Thyroid gland (tissue), 4 donors: ENCODE data around the gene CRTAP. TPM values are rescaled to one million over a fixed set of nuclear protein-coding genes. Genes with fewer than 3 reads are reported as not detected.

ENCODE experiments used
- DNase-seq, 2 donors: peaks; one replicate each; pipeline ENCODE4 v3.0.0-alpha.2; 2019
- H3K27ac ChIP-seq, 3 donors: fragments of 200-600 bp; sonication (generic); 1 replicate in 2 of 3; 2 replicates in 1 of 3; pipeline ENCODE4 v1.5.1; 2016 to 2019; ENCODE audit warnings: mild to moderate bottlenecking in 1 of 3, moderate library complexity in 1 of 3
- H3K27me3 ChIP-seq: fragments of 200-600 bp; sonication (generic); one replicate; pipeline ENCODE4 v1.5.1; 2019
- H3K36me3 ChIP-seq, 2 donors: fragments of 200-600 bp; sonication (generic); one replicate each; pipeline ENCODE4 v1.5.1; 2016 to 2019
- H3K4me1 ChIP-seq, 2 donors: fragments of 200-600 bp; sonication (generic); one replicate each; pipeline ENCODE4 v1.5.1; 2017 to 2019
- H3K4me3 ChIP-seq, 3 donors: fragments of 200-600 bp; sonication (generic); replicated peaks in 1 of 3; 1 replicate in 2 of 3; 2 replicates in 1 of 3; pipeline ENCODE4 v1.5.1; 2016; ENCODE audit warnings: mild to moderate bottlenecking in 1 of 3
- H3K9me3 ChIP-seq: fragments of 200-600 bp; sonication (generic); one replicate; pipeline ENCODE4 v1.5.1; 2017
- CTCF ChIP-seq, 6 experiments: fragments of 200-600 bp in 3 of 6; fragments of 450-650 bp in 3 of 6; sonication (generic) in 3 of 6; IDR thresholded peaks; one replicate each; pipeline ENCODE4 v1.5.1; 2016 to 2019; ENCODE audit warnings: antibody characterized with exemption in 6 of 6, mild to moderate bottlenecking in 2 of 6, inconsistent platforms in 1 of 6, moderate library complexity in 1 of 6
- POLR2A ChIP-seq, 2 donors: fragments of 450-650 bp; IDR thresholded peaks; one replicate each; pipeline ENCODE4 v1.6.1; 2017; ENCODE audit warnings: antibody characterized with exemption in 2 of 2, mild to moderate bottlenecking in 2 of 2, moderate library complexity in 1 of 2
- WGBS, 2 donors: methylation state at CpG; one replicate each; pipeline ENCODE4 v1.1.5; 2017; 5-methylcytosine and 5-hydroxymethylcytosine counted together
- intact Hi-C: fragments of 100-400 bp; cut with DNase I; formaldehyde crosslinking; loops from one replicate; pipeline ENCODE4 v1.15.1; 2023
- total RNA-seq, 4 donors: library from RNA; depleted of rRNA; stranded (reverse); fragments of >200 nt; gene quantifications; one replicate each; pipeline ENCODE4 v1.2.3, GENCODE V29; 2016

The CRTAP gene
- total RNA-seq, 4 donors from 2014 or later = 241 to 504 (median 300) TPM

GRCh38 chr3:33141006-33141405 is 27.2 kb downstream of the CRTAP start:
- intact Hi-C loops = no loop called here
- TF ChIP-seq CTCF (IDR thresholded peaks at IDR 0.05) (no peak), POLR2A (IDR thresholded peaks at IDR 0.05) (no peak)
- Histone ChIP-seq H3K27me3 (no peaks in the 10 kb centered on the region), H3K4me3 (no peak overlapping the region), H3K9me3 (no peaks in the 10 kb centered on the region), H3K4me1 (no peaks in the 10 kb centered on the region), H3K36me3 (peaks cover 12 to 25% of the 10 kb centered on the region in 2 donors), H3K27ac (no peak overlapping the region)
- no peak for DNase-seq
- 91 to 96% methylated on average over 3 of the region's 3 CpGs for WGBS, 2 donors

GRCh38 chr3:33144433-33144832 is 30.6 kb downstream of the CRTAP start:
- Histone ChIP-seq H3K27ac (no peak overlapping the region), H3K36me3 (peaks cover 12 to 18% of the 10 kb centered on the region in 2 donors), H3K27me3 (no peaks in the 10 kb centered on the region), H3K4me1 (no peaks in the 10 kb centered on the region), H3K9me3 (no peaks in the 10 kb centered on the region), H3K4me3 (no peak overlapping the region)
- 43 to 71% methylated on average over 1 of the region's 1 CpG for WGBS, 2 donors
- intact Hi-C loops = no loop called here
- peak; percentile 23 to 26 for DNase-seq
- TF ChIP-seq CTCF (IDR thresholded peaks at IDR 0.05) = peak in 2 of 6 experiments; percentile 17 to 36
- no peak for TF ChIP-seq POLR2A (IDR thresholded peaks at IDR 0.05)

- Histone ChIP-seq H3K4me1 (no peaks in the 10 kb centered on the region), H3K27ac (no peak overlapping the region), H3K9me3 (no peaks in the 10 kb centered on the region), H3K36me3 (peaks cover 12 to 18% of the 10 kb centered on the region in 2 donors), H3K27me3 (no peaks in the 10 kb centered on the region), H3K4me3 (no peak overlapping the region)
- intact Hi-C loops = no loop called here
- WGBS, 2 donors = 93 to 98% methylated on average over 16 of the region's 16 CpGs
- no peak for TF ChIP-seq POLR2A (IDR thresholded peaks at IDR 0.05)
- no peak for TF ChIP-seq CTCF (IDR thresholded peaks at IDR 0.05)
- no peak for DNase-seq
Observed at GRCh38 chr3:33145221-33145900, 31.5 kb downstream of the CRTAP start.

GRCh38 chr3:33145901-33146580 is 32.2 kb downstream of the CRTAP start:
- H3K27ac ChIP-seq = no peak overlapping the region
- H3K27me3 ChIP-seq = no peaks in the 10 kb centered on the region
- H3K9me3 ChIP-seq = no peaks in the 10 kb centered on the region
- 85 to 91% methylated on average over 9 of the region's 9 CpGs for WGBS, 2 donors
- intact Hi-C loops = no loop called here
- TF ChIP-seq CTCF (IDR thresholded peaks at IDR 0.05) (no peak), POLR2A (IDR thresholded peaks at IDR 0.05) (no peak)
- H3K4me3 ChIP-seq = no peak overlapping the region
- H3K36me3 ChIP-seq = peaks cover 12 to 18% of the 10 kb centered on the region in 2 donors
- DNase-seq = no peak
- no peaks in the 10 kb centered on the region for H3K4me1 ChIP-seq

- TF ChIP-seq CTCF (IDR thresholded peaks at IDR 0.05) = no peak
- no peak for TF ChIP-seq POLR2A (IDR thresholded peaks at IDR 0.05)
- intact Hi-C loops = no loop called here
- no peak overlapping the region for H3K27ac ChIP-seq
Observed at GRCh38 chr3:33146791-33147445, 33.1 kb downstream of the CRTAP start.

More at GRCh38 chr3:33146791-33147445, 33.1 kb downstream of the CRTAP start:
- no peaks in the 10 kb centered on the region for H3K27me3 ChIP-seq
- no peaks in the 10 kb centered on the region for H3K9me3 ChIP-seq
- 70 to 81% methylated on average over 8 of the region's 8 CpGs for WGBS, 2 donors
- peaks cover 11 to 15% of the 10 kb centered on the region in 2 donors for H3K36me3 ChIP-seq
- DNase-seq = no peak
- H3K4me3 ChIP-seq = no peak overlapping the region
- H3K4me1 ChIP-seq = no peaks in the 10 kb centered on the region
